Keratinocyte (primary cell): ENCODE measurements around the gene ATF3.

Experiments used
- CTCF ChIP-seq, 3 experiments: IDR thresholded peaks in 1 of 3; conservative IDR thresholded peaks in 1 of 3; optimal IDR thresholded peaks in 1 of 3; 2 replicates in 2 of 3; 3 replicates in 1 of 3; pipeline versions ENCODE3 to v1.5.1; 2011; ENCODE audit warnings: low read length in 3 of 3, mild to moderate bottlenecking in 3 of 3, moderate library complexity in 2 of 3, control low read depth in 1 of 3, inconsistent platforms in 1 of 3; ENCODE audit not compliant: insufficient read depth in 2 of 3; ENCODE audit errors: extremely low read depth in 1 of 3
- EZH2 ChIP-seq: IDR thresholded peaks from one replicate; pipeline ENCODE4 v1.6.1; 2012; ENCODE audit warnings: inconsistent platforms, mild to moderate bottlenecking, low read length, moderate library complexity

- TF ChIP-seq CTCF (optimal IDR thresholded peaks at IDR 0.05 in 1 of 3, IDR thresholded peaks at IDR 0.05 in 1 of 3, conservative IDR thresholded peaks at IDR 0.05 in 1 of 3; ENCODE audit: extremely low read depth in 1 of 3, insufficient read depth in 2 of 3, low read length in 3 of 3): no peak
- TF ChIP-seq EZH2: no peak
Measured at GRCh38 chr1:212633161-212633560, 24.6 kb downstream of the ATF3 start.
